Tibial artery (tissue), 4 donors: ENCODE measurements around the gene GPR3.

Experiments used
- DNase-seq, 2 donors: peaks; one replicate each; pipeline ENCODE4 v3.0.0-alpha.2; 2019
- H3K27ac ChIP-seq, 2 donors: fragments of 200-600 bp; sonication (generic) in 1 of 2; 1 replicate in 1 of 2; 2 replicates in 1 of 2; pipeline ENCODE4 v1.5.1; 2018 to 2019; ENCODE audit warnings: mild to moderate bottlenecking in 1 of 2
- H3K27me3 ChIP-seq, 2 donors: fragments of 200-600 bp; sonication (generic) in 1 of 2; one replicate each; pipeline versions ENCODE4 v1.5.1 to v1.6.0; 2016 to 2019
- H3K36me3 ChIP-seq, 3 donors: fragments of 200-600 bp; sonication (generic) in 2 of 3; one replicate each; pipeline ENCODE4 v1.5.1; 2016 to 2019; ENCODE audit warnings: mild to moderate bottlenecking in 2 of 3
- H3K4me1 ChIP-seq, 4 donors: fragments of 200-600 bp; sonication (generic) in 2 of 4; 1 replicate in 3 of 4; 2 replicates in 1 of 4; pipeline ENCODE4 v1.5.1; 2016 to 2019
- H3K4me3 ChIP-seq, 2 donors: fragments of 200-600 bp; sonication (generic) in 1 of 2; 1 replicate in 1 of 2; 2 replicates in 1 of 2; pipeline ENCODE4 v1.5.1; 2018 to 2019; ENCODE audit warnings: mild to moderate bottlenecking in 2 of 2
- H3K9me3 ChIP-seq, 3 donors: fragments of 200-600 bp; sonication (generic) in 1 of 3; one replicate each; pipeline ENCODE4 v1.5.1; 2016 to 2019
- intact Hi-C: fragments of 100-400 bp; cut with DNase I; formaldehyde crosslinking; loops from one replicate; pipeline ENCODE4 v1.15.0; 2023; ENCODE audit warnings: low total_unique reads
- TF ChIP-seq, protein P1 (sequence below), 2 experiments: fragments of 200-600 bp in 1 of 2; fragments of 450-650 bp in 1 of 2; IDR thresholded peaks; one replicate each; pipeline ENCODE4 v1.5.1; 2017 to 2019; ENCODE audit warnings: antibody characterized with exemption in 2 of 2, mild to moderate bottlenecking in 1 of 2, moderate library complexity in 1 of 2

GPR3 gene

DNA sequence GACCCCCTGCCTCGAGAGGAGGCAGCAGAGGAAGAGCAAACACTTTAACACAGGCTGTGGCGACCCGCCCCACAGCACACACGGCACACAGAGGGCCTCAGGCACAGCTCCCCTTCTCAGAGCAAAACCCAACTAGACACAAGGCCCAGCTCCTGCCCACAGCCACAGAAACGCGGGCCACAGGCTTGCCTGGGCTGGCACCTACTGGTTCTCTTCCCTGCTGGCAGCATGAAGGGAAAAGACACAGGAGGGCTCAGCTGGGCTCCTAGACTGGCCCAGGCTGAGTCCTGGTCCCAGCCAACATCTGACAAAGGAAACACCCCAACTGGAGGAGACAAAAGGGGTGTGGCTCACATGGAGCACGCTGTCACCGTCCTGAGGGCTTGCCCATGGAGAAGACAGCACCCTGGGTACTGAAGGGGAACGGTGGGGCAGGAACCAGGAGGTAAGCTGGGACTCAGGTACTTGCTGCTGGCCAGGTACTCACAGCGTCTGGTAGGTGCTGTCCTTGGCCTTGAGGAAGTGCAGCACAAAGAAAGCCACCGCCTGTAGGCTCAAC lies 12.8 kb upstream of the GPR3 start:
- Histone ChIP-seq H3K4me3 (no peak overlapping the region), H3K4me1 (peaks cover 0 to 35% (median 2%) of the 10 kb centered on the region in 4 donors), H3K27ac (no peak overlapping the region), H3K9me3 (no peaks in the 10 kb centered on the region), H3K27me3 (peaks cover 0 to 16% of the 10 kb centered on the region in 2 donors), H3K36me3 (no peaks in the 10 kb centered on the region)
- TF ChIP-seq, protein P1, sequence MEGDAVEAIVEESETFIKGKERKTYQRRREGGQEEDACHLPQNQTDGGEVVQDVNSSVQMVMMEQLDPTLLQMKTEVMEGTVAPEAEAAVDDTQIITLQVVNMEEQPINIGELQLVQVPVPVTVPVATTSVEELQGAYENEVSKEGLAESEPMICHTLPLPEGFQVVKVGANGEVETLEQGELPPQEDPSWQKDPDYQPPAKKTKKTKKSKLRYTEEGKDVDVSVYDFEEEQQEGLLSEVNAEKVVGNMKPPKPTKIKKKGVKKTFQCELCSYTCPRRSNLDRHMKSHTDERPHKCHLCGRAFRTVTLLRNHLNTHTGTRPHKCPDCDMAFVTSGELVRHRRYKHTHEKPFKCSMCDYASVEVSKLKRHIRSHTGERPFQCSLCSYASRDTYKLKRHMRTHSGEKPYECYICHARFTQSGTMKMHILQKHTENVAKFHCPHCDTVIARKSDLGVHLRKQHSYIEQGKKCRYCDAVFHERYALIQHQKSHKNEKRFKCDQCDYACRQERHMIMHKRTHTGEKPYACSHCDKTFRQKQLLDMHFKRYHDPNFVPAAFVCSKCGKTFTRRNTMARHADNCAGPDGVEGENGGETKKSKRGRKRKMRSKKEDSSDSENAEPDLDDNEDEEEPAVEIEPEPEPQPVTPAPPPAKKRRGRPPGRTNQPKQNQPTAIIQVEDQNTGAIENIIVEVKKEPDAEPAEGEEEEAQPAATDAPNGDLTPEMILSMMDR (IDR thresholded peaks at IDR 0.05) = no peak
- DNase-seq = no peak
- intact Hi-C loops = loop anchor here (10.0 kb wide), 1 partner anchor 275 kb away; no protein-coding TSS in a partner anchor

DNA sequence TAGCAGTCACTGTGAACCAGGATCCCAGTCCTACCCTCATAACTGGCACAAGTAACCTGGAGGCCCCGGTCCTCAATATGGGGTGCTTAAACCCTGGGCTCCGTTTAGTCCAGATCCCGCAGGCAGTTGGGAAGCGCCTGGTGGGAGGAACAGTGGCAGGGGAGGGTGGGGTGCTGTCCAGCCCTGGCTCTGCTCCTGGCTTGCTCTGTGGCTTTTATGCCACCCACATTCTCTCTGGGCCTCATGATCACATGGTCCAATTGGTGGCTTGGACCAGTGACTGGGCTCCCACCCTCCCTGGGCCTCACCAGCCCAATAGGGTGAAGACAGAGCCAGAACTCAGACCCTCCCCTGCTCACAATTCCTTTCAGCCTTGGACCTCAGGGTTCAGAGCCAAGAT lies 12.2 kb upstream of the GPR3 start:
- H3K36me3 ChIP-seq = no peaks in the 10 kb centered on the region
- H3K4me3 ChIP-seq = no peak overlapping the region
- H3K9me3 ChIP-seq = no peaks in the 10 kb centered on the region
- intact Hi-C loops = loop anchor here (10.0 kb wide), 1 partner anchor 275 kb away; no protein-coding TSS in a partner anchor
- H3K4me1 ChIP-seq = peaks cover 0 to 35% (median 2%) of the 10 kb centered on the region in 4 donors
- H3K27ac ChIP-seq = no peak overlapping the region
- TF ChIP-seq, protein P1 (IDR thresholded peaks at IDR 0.05) = no peak
- H3K27me3 ChIP-seq = peaks cover 0 to 16% of the 10 kb centered on the region in 2 donors
- DNase-seq = no peak

DNA sequence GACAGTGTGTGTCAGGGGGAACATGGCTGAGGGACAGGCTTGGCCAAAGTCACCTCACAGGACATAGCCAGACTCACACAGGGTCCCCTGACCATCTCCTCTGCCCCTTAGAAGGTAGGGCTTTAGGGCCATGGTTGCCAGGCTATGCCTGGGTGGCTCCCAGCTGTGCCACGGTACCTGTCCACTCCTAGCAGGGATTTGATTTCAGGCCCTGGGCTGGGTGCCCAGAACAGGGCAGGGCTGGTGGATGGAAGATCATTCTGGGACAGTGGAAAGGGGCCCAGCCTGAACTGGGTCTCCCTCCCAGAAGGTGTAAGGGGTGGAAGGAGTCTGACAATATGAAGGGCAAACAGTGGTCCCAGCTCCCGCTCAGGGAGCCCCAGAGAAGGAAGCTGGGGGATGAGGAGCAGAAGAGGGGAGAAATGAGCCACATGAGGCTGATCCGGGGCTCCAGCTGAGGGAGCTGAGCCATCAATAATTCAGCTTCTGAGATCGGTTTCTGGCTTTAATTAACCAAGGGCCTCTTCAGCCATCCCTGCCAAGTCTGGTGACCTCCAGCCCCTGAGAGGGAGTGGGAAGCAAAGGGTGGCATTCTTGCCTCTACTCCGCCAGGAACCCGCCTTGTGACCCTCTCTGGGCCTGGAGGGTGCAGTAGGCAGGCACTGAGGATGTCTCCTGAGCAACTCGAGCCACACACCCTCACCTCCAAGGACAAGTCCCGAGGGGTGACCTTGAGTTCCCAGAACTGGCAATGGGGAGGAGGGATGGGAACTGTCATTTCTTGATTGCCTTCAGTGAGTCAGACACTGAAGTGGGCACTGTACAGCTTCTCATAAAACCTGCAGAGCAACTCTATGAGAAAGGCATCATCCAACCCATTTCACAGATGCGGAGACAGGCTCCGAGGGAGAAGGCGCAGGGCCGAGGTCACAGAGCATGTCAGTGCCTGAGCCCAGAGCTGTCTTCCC lies 11.4 kb upstream of the GPR3 start:
- no peak overlapping the region for H3K4me3 ChIP-seq
- intact Hi-C loops = loop anchor here (10.0 kb wide), 1 partner anchor 276 kb away; no protein-coding TSS in a partner anchor
- H3K4me1 ChIP-seq = peaks cover 0 to 35% (median 2%) of the 10 kb centered on the region in 4 donors
- TF ChIP-seq, protein P1 (IDR thresholded peaks at IDR 0.05) = no peak
- no peak overlapping the region for H3K27ac ChIP-seq
- no peaks in the 10 kb centered on the region for H3K9me3 ChIP-seq
- no peak for DNase-seq
- no peaks in the 10 kb centered on the region for H3K36me3 ChIP-seq
- H3K27me3 ChIP-seq = peaks cover 0 to 16% of the 10 kb centered on the region in 2 donors

DNA sequence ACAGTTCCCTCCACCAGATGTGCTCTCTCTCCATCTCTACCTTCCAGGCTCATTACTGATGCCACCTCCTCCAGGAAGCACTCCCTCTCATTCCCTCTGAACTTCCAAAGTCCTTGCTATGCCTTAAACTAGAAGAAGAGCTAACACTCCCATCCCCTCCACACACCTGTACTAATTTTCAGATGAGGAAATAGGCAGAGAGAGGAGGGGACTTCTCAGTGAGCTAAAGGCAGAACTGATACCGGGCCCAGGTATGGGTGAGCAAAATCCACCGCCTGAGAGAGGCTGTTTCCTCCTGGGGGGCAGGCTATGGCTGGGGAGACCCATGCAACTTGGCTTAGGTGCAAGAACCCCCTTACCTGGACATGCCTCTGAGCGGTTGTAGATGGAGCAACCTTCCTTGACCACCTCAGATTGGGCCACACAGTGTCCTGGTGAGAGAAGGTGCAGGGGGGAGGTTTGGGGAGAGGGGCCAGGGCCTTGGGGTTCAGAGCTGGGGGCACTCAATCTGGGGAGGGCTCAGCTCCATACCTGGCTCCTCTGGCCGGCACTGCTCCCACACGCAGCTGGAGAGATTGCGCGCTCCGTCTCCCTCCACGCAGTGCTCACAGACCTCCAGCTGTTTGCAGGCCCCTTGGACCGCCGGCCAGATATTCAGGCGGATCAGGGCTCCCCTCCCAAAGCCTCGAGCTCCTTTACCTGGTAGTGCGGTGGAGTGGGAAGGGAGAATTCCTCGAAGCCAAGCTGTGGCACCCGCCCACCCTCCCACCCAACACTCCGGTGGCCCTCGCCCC lies 10.3 kb upstream of the GPR3 start:
- DNase-seq = no peak
- Histone ChIP-seq H3K27ac (no peak overlapping the region), H3K36me3 (no peaks in the 10 kb centered on the region), H3K4me3 (no peak overlapping the region), H3K4me1 (peaks cover 0 to 35% (median 2%) of the 10 kb centered on the region in 4 donors), H3K9me3 (no peaks in the 10 kb centered on the region), H3K27me3 (peaks cover 0 to 16% of the 10 kb centered on the region in 2 donors)
- TF ChIP-seq, protein P1 (IDR thresholded peaks at IDR 0.05) = no peak
- intact Hi-C loops = loop anchor here (10.0 kb wide), 1 partner anchor 277 kb away; no protein-coding TSS in a partner anchor

DNA sequence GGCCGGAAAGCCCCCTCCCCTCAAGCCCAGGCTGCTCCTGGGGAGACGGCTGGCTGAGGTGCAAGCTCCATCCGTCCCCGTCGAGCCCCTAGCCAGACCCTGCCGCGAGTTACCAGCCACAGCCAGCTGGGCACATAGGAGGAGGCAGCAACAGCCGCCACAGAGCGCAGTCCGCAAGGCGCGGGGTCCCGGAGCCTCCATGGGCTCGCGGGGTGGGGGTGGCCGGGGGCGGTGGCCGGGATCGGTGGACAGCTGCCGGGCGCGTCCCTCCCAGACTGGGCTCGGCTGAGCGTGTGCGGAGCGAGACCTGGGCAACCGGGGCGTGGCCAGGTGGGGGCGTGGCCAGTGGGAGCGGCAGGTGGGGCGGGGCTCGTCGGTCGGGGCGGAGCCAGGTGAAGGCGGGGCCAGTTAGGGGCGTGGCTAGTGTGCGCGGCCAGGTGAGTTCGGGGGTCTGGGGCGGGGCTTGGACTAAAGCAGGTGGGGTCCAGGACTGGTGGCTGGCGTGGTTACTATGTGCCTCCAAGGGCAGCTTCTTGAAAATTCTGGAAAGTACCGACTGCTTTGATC lies 9.3 kb upstream of the GPR3 start, which contains the start of gene CD164L2:
TSS of gene CD164L2 (minus strand) at position 295 of the 567 bp plus-strand sequence. CDS start at position 201, 94 bp downstream.
- Histone ChIP-seq H3K4me1 (peaks cover 0 to 29% (median 2%) of the 10 kb centered on the region in 4 donors), H3K9me3 (no peaks in the 10 kb centered on the region), H3K4me3 (no peak within 1 kb of the TSS), H3K27me3 (peaks cover 0 to 16% of the 10 kb centered on the region in 2 donors), H3K27ac (no peak within 1 kb of the TSS), H3K36me3 (no peaks in the 10 kb centered on the region)
- no peak for DNase-seq
- intact Hi-C loops = loop anchor here (10.0 kb wide), 1 partner anchor 278 kb away; no protein-coding TSS in a partner anchor
- TF ChIP-seq, protein P1 (IDR thresholded peaks at IDR 0.05) = no peak
